Neural progenitor cell (in vitro differentiated cells): Measurements from ENCODE around the gene PHC1.

Experiments
- EZH2phosphoT487 ChIP-seq: fragments of 200-600 bp; sonication (generic); IDR thresholded peaks from 2 replicates; pipeline ENCODE4 v1.6.1; 2017; ENCODE audit warnings: antibody characterized with exemption
- TF ChIP-seq, protein P1 (sequence below): fragments of 200-600 bp; sonication (generic); IDR thresholded peaks from 2 replicates; pipeline ENCODE4 v1.5.1; 2017; ENCODE audit warnings: antibody characterized with exemption, mild to moderate bottlenecking

DNA sequence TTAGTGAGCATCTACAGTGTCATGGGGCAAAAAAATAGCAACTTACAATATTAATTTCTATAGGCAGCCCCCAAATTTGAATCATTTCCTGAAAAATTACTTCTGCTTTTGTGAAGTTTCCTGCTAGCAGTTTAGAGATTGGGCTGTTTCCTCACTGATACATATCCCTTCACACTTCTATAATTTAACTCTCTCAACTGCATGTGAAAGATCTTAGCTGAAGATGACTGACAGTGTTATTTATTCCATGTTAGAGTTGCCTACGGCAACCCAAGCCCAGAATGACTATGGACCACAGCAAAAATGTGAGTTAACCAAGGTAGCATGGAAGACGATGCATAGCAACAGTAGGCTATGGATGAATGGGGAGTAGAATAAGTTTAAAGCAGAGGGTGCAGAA, 75.1 kb downstream of the PHC1 start, which contains the start of gene KLRG1:
- TF ChIP-seq, protein P1, sequence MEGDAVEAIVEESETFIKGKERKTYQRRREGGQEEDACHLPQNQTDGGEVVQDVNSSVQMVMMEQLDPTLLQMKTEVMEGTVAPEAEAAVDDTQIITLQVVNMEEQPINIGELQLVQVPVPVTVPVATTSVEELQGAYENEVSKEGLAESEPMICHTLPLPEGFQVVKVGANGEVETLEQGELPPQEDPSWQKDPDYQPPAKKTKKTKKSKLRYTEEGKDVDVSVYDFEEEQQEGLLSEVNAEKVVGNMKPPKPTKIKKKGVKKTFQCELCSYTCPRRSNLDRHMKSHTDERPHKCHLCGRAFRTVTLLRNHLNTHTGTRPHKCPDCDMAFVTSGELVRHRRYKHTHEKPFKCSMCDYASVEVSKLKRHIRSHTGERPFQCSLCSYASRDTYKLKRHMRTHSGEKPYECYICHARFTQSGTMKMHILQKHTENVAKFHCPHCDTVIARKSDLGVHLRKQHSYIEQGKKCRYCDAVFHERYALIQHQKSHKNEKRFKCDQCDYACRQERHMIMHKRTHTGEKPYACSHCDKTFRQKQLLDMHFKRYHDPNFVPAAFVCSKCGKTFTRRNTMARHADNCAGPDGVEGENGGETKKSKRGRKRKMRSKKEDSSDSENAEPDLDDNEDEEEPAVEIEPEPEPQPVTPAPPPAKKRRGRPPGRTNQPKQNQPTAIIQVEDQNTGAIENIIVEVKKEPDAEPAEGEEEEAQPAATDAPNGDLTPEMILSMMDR, result no peak
- no peak for TF ChIP-seq EZH2phosphoT487
